Measurements from ENCODE around the gene HMCN1.

- TF ChIP-seq NANOG (IDR thresholded peaks at IDR 0.05; ENCODE audit: borderline replicate concordance) (no peak), CTCF (conservative IDR thresholded peaks at IDR 0.05; ENCODE audit: low read depth in 2 of 2) (no peak), EZH2 (IDR thresholded peaks at IDR 0.05; ENCODE audit: low read depth, unreplicated experiment) (no peak), EZH2phosphoT487 (IDR thresholded peaks at IDR 0.05; ENCODE audit: unreplicated experiment) (no peak), REST (IDR thresholded peaks at IDR 0.05; ENCODE audit: unreplicated experiment) (no peak), POLR2AphosphoS5 (IDR thresholded peaks at IDR 0.05; ENCODE audit: low read depth) (no peak), ZNF331 (CRISPR knock-in tag; IDR thresholded peaks at IDR 0.05; ENCODE audit: low read depth) (no peak), ETS1 (IDR thresholded peaks at IDR 0.05) (no peak), CREB1 (CRISPR knock-in tag; IDR thresholded peaks at IDR 0.05; ENCODE audit: low read depth) (no peak), STAT1 (IDR thresholded peaks at IDR 0.05; ENCODE audit: unreplicated experiment) (no peak)
These were observed 405.5 kb downstream of the HMCN1 start for GRCh38 chr1:186139701-186140100.
